Activated gamma-delta T cell treated with Interleukin-2 at 50 U/mL for 16 hours (primary cell): ENCODE measurements around the gene KLHL28.

Experiments
- DNase-seq: peaks from one replicate; pipeline ENCODE4 v3.0.0-alpha.2; 2020

Gene KLHL28

GRCh38 chr14:44959538-44959937 lies 2.2 kb downstream of the KLHL28 start:
- no peak for DNase-seq

- no peak for DNase-seq
Measured at GRCh38 chr14:44956866-44957265, 4.9 kb downstream of the KLHL28 start.

GRCh38 chr14:44955528-44955927 lies 6.2 kb downstream of the KLHL28 start:
- DNase-seq = no peak

- DNase-seq = no peak
Measured at GRCh38 chr14:44954750-44955149, 7.0 kb downstream of the KLHL28 start.

- no peak for DNase-seq
Measured at GRCh38 chr14:44952391-44953110, 9.2 kb downstream of the KLHL28 start.

- no peak for DNase-seq
Measured at GRCh38 chr14:44951051-44951450, 10.7 kb downstream of the KLHL28 start.

- no peak for DNase-seq
Measured at GRCh38 chr14:44945264-44945663, 16.5 kb downstream of the KLHL28 start.

GRCh38 chr14:44944107-44944506 lies 17.6 kb downstream of the KLHL28 start:
- DNase-seq = no peak

GRCh38 chr14:44942436-44942835 lies 19.3 kb downstream of the KLHL28 start:
- DNase-seq = no peak

GRCh38 chr14:44941591-44941990 lies 20.2 kb downstream of the KLHL28 start:
- no peak for DNase-seq

- DNase-seq = no peak
Measured at GRCh38 chr14:44940944-44941343, 20.8 kb downstream of the KLHL28 start.

GRCh38 chr14:44940211-44940610 lies 21.5 kb downstream of the KLHL28 start:
- no peak for DNase-seq

GRCh38 chr14:44937547-44937946 lies 24.2 kb downstream of the KLHL28 start:
- DNase-seq = no peak

- no peak for DNase-seq
Measured at GRCh38 chr14:44935155-44935554, 26.6 kb downstream of the KLHL28 start.

GRCh38 chr14:44928793-44929192 lies 33.0 kb downstream of the KLHL28 start:
- DNase-seq = no peak

GRCh38 chr14:44914849-44915248 lies 46.9 kb downstream of the KLHL28 start:
- no peak for DNase-seq

GRCh38 chr14:44912041-44912869 lies 49.5 kb downstream of the KLHL28 start:
- no peak for DNase-seq

- no peak for DNase-seq
Measured at GRCh38 chr14:44910821-44911220, 50.9 kb downstream of the KLHL28 start.

- DNase-seq = no peak
Measured at GRCh38 chr14:44901696-44902095, 60.1 kb downstream of the KLHL28 start.

- DNase-seq = no peak
Measured at GRCh38 chr14:44898551-44898950, 63.2 kb downstream of the KLHL28 start.

- no peak for DNase-seq
Measured at GRCh38 chr14:44897845-44898151, 63.9 kb downstream of the KLHL28 start.

GRCh38 chr14:44897041-44897844 lies 64.5 kb downstream of the KLHL28 start:
- peak; percentile 99 for DNase-seq

- DNase-seq = no peak
Measured at GRCh38 chr14:44896275-44897040, 65.3 kb downstream of the KLHL28 start.
